WERI-Rb-1 (cell line): Measurements from ENCODE around the gene ANAPC1.
"Not testable (repeated sequence)": the region's sequence is repeated elsewhere in the genome, so short reads cannot be mapped to it uniquely, and the experiment has no call there.

Experiments
- DNase-seq: peaks from one replicate; pipeline ENCODE4 v3.0.0-alpha.2; 2020
- H3K27ac ChIP-seq: fragments of 250-450 bp; sonication (Bioruptor Pico); 2 replicates; pipeline ENCODE4 v1.5.1; 2020; ENCODE audit warnings: mild to moderate bottlenecking, moderate library complexity
- H3K27me3 ChIP-seq: fragments of 250-450 bp; sonication (Bioruptor Pico); 2 replicates; pipeline ENCODE4 v1.5.1; 2021; ENCODE audit warnings: mild to moderate bottlenecking, low read depth, moderate library complexity; ENCODE audit not compliant: insufficient read depth, severe bottlenecking
- H3K36me3 ChIP-seq: fragments of 250-450 bp; sonication (Bioruptor Pico); 2 replicates; pipeline ENCODE4 v1.5.1; 2020; ENCODE audit warnings: mild to moderate bottlenecking, moderate library complexity
- H3K4me3 ChIP-seq: 2 replicates; pipeline ENCODE4 v1.5.1; 2011; ENCODE audit warnings: low read depth, mild to moderate bottlenecking, control low read depth, low read length
- H3K9me3 ChIP-seq: fragments of 250-450 bp; sonication (Bioruptor Pico); 2 replicates; pipeline ENCODE4 v1.5.1; 2021; ENCODE audit warnings: mild to moderate bottlenecking, moderate library complexity; ENCODE audit not compliant: severe bottlenecking

Gene ANAPC1

GRCh38 chr2:111812970-111813622 lies 70.9 kb downstream of the ANAPC1 start:
- H3K9me3 ChIP-seq, H3K36me3 ChIP-seq, H3K4me3 ChIP-seq, H3K27ac ChIP-seq, DNase-seq, H3K27me3 ChIP-seq: not testable (repeated sequence)

GRCh38 chr2:111790633-111791032 lies 93.4 kb downstream of the ANAPC1 start:
- H3K27me3 ChIP-seq, DNase-seq, H3K27ac ChIP-seq, H3K9me3 ChIP-seq, H3K36me3 ChIP-seq, H3K4me3 ChIP-seq: not testable (repeated sequence)

- DNase-seq, H3K9me3 ChIP-seq, H3K36me3 ChIP-seq, H3K27ac ChIP-seq, H3K27me3 ChIP-seq, H3K4me3 ChIP-seq: not testable (repeated sequence)
Measured at GRCh38 chr2:111784081-111784480, 99.9 kb downstream of the ANAPC1 start.

GRCh38 chr2:111782195-111782594 lies 101.8 kb downstream of the ANAPC1 start:
- DNase-seq, result not testable (repeated sequence)

GRCh38 chr2:111781443-111782094 lies 102.4 kb downstream of the ANAPC1 start:
- not testable (repeated sequence) for H3K4me3 ChIP-seq, H3K27ac ChIP-seq, H3K9me3 ChIP-seq, H3K27me3 ChIP-seq, DNase-seq, H3K36me3 ChIP-seq

More at GRCh38 chr2:111782195-111782594, 101.8 kb downstream of the ANAPC1 start:
- H3K27me3 ChIP-seq, H3K36me3 ChIP-seq, H3K4me3 ChIP-seq, H3K9me3 ChIP-seq, H3K27ac ChIP-seq: not testable (repeated sequence)

- H3K4me3 ChIP-seq, H3K27me3 ChIP-seq, H3K27ac ChIP-seq, H3K36me3 ChIP-seq, H3K9me3 ChIP-seq, DNase-seq: not testable (repeated sequence)
Measured at GRCh38 chr2:111777155-111777554, 106.8 kb downstream of the ANAPC1 start.

- H3K27me3 ChIP-seq, H3K9me3 ChIP-seq, H3K27ac ChIP-seq, H3K4me3 ChIP-seq, H3K36me3 ChIP-seq, DNase-seq: not testable (repeated sequence)
Measured at GRCh38 chr2:111776296-111776695, 107.7 kb downstream of the ANAPC1 start.

GRCh38 chr2:111772180-111772579 lies 111.8 kb downstream of the ANAPC1 start:
- not testable (repeated sequence) for H3K27ac ChIP-seq, H3K9me3 ChIP-seq, H3K4me3 ChIP-seq, H3K36me3 ChIP-seq, H3K27me3 ChIP-seq, DNase-seq

- not testable (repeated sequence) for H3K36me3 ChIP-seq, DNase-seq, H3K27me3 ChIP-seq, H3K27ac ChIP-seq, H3K4me3 ChIP-seq, H3K9me3 ChIP-seq
Measured at GRCh38 chr2:111770916-111771658, 112.9 kb downstream of the ANAPC1 start.

GRCh38 chr2:111768266-111769190 lies 115.5 kb downstream of the ANAPC1 start:
- H3K27me3 ChIP-seq, H3K4me3 ChIP-seq, H3K27ac ChIP-seq, H3K9me3 ChIP-seq, H3K36me3 ChIP-seq, DNase-seq: not testable (repeated sequence)

- H3K9me3 ChIP-seq, DNase-seq, H3K36me3 ChIP-seq, H3K4me3 ChIP-seq, H3K27ac ChIP-seq, H3K27me3 ChIP-seq: not testable (repeated sequence)
Measured at GRCh38 chr2:111767087-111767486, 116.9 kb downstream of the ANAPC1 start.

- not testable (repeated sequence) for H3K36me3 ChIP-seq, H3K4me3 ChIP-seq, H3K27me3 ChIP-seq, H3K27ac ChIP-seq, DNase-seq, H3K9me3 ChIP-seq
Measured at GRCh38 chr2:111766295-111766694, 117.7 kb downstream of the ANAPC1 start.

- not testable (repeated sequence) for H3K36me3 ChIP-seq, H3K4me3 ChIP-seq, H3K9me3 ChIP-seq, DNase-seq, H3K27me3 ChIP-seq, H3K27ac ChIP-seq
Measured at GRCh38 chr2:111764151-111764550, 119.8 kb downstream of the ANAPC1 start.
